Measurements from ENCODE around the gene PCDHGB6.
"Not testable (repeated sequence)": the region's sequence is repeated elsewhere in the genome, so short reads cannot be mapped to it uniquely, and the experiment has no call there.

PCDHGB6 gene

GRCh38 chr5:141407790-141408505 is at the start of gene PCDHGB6:
PCDHGB6 (plus strand) TSS chr5:141408021; CDS start chr5:141408203, 182 bp downstream.
- DNase-seq: peak; percentile 59
- H3K4me3 Mint-ChIP-seq: peak within 1 kb of the TSS; percentile 52
- peaks cover 82% of the 10 kb centered on the region for H3K27me3 Mint-ChIP-seq
- not testable (repeated sequence) for H3K27ac Mint-ChIP-seq; H3K4me1 Mint-ChIP-seq (ENCODE audit: low read depth); H3K36me3 Mint-ChIP-seq (ENCODE audit: low read depth)
- peaks cover 20% of the 10 kb centered on the region for H3K9me3 Mint-ChIP-seq

- peaks cover 93% of the 10 kb centered on the region for H3K27me3 Mint-ChIP-seq
- no peak for DNase-seq
- H3K36me3 Mint-ChIP-seq (ENCODE audit: low read depth): peaks cover 27% of the 10 kb centered on the region
- peaks cover 59% of the 10 kb centered on the region for H3K9me3 Mint-ChIP-seq
- H3K4me1 Mint-ChIP-seq (ENCODE audit: low read depth): peaks cover 2% of the 10 kb centered on the region
- H3K4me3 Mint-ChIP-seq: peak within 1 kb of the TSS; percentile 50
- H3K27ac Mint-ChIP-seq: no peak within 1 kb of the TSS
Measured at GRCh38 chr5:141359790-141360426, 47.9 kb upstream of the PCDHGB6 start, which contains the start of gene PCDHGB2. PCDHGB2 (plus strand) TSS chr5:141359994; CDS start chr5:141360136, 142 bp downstream.

GRCh38 chr5:141360685-141361084 is 47.1 kb upstream of the PCDHGB6 start:
- Mint-ChIP-seq H3K36me3 (ENCODE audit: low read depth) (peaks cover 31% of the 10 kb centered on the region), H3K27ac (no peak overlapping the region), H3K9me3 (peaks cover 61% of the 10 kb centered on the region), H3K27me3 (peaks cover 93% of the 10 kb centered on the region), H3K4me3 (no peak overlapping the region), H3K4me1 (ENCODE audit: low read depth) (peaks cover 2% of the 10 kb centered on the region)
- no peak for DNase-seq

GRCh38 chr5:141362719-141363118 is 45.1 kb upstream of the PCDHGB6 start:
- H3K9me3 Mint-ChIP-seq: peaks cover 56% of the 10 kb centered on the region
- H3K36me3 Mint-ChIP-seq (ENCODE audit: low read depth): peaks cover 31% of the 10 kb centered on the region
- H3K27me3 Mint-ChIP-seq: peaks cover 89% of the 10 kb centered on the region
- no peak overlapping the region for H3K27ac Mint-ChIP-seq
- H3K4me3 Mint-ChIP-seq: no peak overlapping the region
- peaks cover 2% of the 10 kb centered on the region for H3K4me1 Mint-ChIP-seq (ENCODE audit: low read depth)
- DNase-seq: no peak

DNA sequence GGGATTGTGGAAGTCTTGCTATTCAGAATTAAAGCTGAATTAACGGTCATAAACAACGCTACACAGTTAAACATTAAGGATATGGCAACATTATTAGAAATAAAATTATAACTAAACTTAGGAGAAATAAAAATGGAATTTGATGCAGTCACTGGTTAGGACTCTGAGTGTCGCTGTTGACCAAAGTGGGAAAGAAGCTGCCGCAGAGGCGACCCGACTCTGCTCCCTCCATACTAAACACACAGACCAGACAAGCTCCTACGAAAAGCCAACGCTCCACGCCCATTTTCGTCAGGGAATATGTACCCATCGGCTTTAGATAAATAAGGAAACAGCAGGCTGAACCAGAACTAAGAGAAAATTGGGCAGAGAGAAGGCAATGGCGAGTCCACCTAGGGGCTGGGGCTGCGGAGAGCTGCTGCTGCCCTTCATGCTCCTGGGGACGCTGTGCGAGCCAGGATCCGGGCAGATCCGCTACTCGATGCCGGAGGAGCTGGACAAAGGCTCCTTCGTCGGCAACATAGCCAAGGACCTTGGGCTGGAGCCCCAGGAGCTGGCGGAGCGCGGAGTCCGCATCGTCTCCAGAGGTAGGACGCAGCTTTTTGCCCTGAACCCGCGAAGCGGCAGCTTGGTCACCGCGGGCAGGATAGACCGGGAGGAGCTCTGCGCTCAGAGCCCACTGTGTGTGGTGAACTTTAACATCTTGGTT is 43.7 kb upstream of the PCDHGB6 start, which contains the start of gene PCDHGA5:
Gene PCDHGA5 (plus strand): TSS at position 211 of the 709 bp plus-strand sequence. CDS start 169 bp downstream, at position 380.
- Mint-ChIP-seq H3K4me1 (ENCODE audit: low read depth) (peaks cover 2% of the 10 kb centered on the region), H3K27ac (no peak within 1 kb of the TSS), H3K36me3 (ENCODE audit: low read depth) (peaks cover 31% of the 10 kb centered on the region), H3K27me3 (peaks cover 89% of the 10 kb centered on the region), H3K4me3 (no peak within 1 kb of the TSS), H3K9me3 (peaks cover 51% of the 10 kb centered on the region)
- DNase-seq: no peak

GRCh38 chr5:141366016-141366896 is 41.6 kb upstream of the PCDHGB6 start:
- no peak for DNase-seq
- peaks cover 90% of the 10 kb centered on the region for H3K27me3 Mint-ChIP-seq
- H3K4me3 Mint-ChIP-seq: no peak overlapping the region
- no peak overlapping the region for H3K27ac Mint-ChIP-seq
- H3K4me1 Mint-ChIP-seq (ENCODE audit: low read depth): peaks cover 5% of the 10 kb centered on the region
- H3K9me3 Mint-ChIP-seq: peaks cover 52% of the 10 kb centered on the region
- peaks cover 31% of the 10 kb centered on the region for H3K36me3 Mint-ChIP-seq (ENCODE audit: low read depth)

DNA sequence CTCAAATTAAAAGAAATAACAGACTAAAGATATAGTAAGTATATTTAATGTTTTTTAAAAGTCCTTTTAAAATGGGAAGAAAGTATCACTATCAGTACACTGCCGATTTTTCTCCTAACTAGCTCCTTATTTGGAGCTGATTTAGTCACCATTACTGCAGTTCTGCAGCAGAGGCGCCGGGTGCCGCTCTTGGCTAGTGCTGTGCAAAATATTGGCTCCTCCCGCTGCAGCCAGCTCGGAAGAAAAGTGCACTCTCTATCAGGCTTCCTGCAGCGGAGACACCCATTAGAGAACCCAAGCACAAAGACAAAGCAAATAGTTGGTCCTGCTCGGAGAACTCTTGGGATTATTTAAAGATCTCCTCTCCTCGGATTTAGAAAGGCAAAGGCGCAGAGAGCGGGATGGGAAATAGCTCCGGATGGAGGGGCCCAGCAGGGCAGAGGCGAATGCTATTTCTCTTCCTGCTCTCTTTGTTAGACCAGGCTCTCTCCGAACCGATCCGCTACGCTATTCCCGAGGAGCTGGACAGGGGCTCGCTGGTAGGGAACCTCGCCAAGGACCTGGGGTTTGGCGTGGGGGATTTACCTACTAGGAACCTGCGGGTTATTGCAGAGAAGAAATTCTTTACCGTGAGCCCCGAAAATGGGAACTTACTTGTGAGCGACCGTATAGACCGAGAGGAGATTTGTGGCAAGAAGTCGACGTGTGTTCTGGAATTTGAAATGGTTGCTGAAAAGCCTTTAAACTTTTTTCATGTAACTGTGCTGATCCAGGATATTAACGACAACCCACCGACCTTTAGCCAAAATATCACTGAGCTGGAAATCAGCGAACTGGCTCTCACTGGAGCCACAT is 37.6 kb upstream of the PCDHGB6 start, which contains the start of gene PCDHGB3:
Gene PCDHGB3 (plus strand): TSS at position 249 of the 855 bp plus-strand sequence. CDS start 153 bp downstream, at position 402.
- H3K36me3 Mint-ChIP-seq (ENCODE audit: low read depth): peaks cover 25% of the 10 kb centered on the region
- H3K4me1 Mint-ChIP-seq (ENCODE audit: low read depth): peaks cover 8% of the 10 kb centered on the region
- DNase-seq: no peak
- H3K27me3 Mint-ChIP-seq: peaks cover 93% of the 10 kb centered on the region
- H3K9me3 Mint-ChIP-seq: peaks cover 36% of the 10 kb centered on the region
- no peak within 1 kb of the TSS for H3K27ac Mint-ChIP-seq
- H3K4me3 Mint-ChIP-seq: peak within 1 kb of the TSS; percentile 71

DNA sequence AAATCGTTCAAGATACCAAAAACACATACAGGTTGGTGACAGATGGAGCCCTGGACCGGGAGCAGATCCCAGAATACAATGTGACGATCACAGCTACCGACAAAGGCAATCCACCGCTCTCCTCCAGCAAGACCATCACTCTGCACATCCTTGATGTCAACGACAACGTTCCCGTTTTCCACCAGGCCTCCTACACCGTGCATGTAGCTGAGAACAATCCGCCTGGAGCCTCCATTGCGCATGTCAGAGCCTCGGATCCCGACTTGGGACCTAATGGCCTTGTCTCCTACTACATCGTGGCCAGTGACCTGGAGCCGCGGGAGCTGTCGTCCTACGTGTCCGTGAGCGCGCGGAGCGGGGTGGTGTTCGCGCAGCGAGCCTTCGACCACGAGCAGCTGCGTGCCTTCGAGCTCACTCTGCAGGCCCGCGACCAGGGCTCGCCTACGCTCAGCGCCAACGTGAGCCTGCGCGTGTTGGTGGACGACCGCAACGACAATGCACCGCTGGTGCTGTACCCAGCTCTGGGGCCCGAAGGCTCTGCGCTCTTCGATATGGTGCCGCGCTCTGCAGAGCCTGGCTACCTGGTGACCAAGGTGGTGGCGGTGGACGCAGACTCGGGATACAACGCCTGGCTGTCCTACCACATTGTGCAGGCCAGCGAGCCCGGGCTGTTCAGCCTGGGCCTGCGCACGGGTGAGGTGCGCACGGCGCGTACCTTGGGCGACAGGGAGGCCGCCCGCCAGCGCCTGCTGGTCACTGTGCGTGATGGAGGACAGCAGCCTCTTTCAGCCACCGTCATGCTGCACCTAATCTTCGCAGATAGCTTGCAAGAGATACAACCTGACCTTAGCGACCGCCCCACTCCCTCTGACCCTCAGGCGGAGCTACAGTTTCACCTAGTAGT is 36.0 kb upstream of the PCDHGB6 start:
- Mint-ChIP-seq H3K27me3 (peaks cover 90% of the 10 kb centered on the region), H3K4me1 (ENCODE audit: low read depth) (peaks cover 8% of the 10 kb centered on the region), H3K9me3 (peaks cover 35% of the 10 kb centered on the region), H3K27ac (no peak overlapping the region), H3K4me3 (no peak overlapping the region), H3K36me3 (ENCODE audit: low read depth) (peaks cover 23% of the 10 kb centered on the region)
- no peak for DNase-seq

- Mint-ChIP-seq H3K36me3 (ENCODE audit: low read depth) (peaks cover 27% of the 10 kb centered on the region), H3K4me3 (peak within 1 kb of the TSS; percentile 17), H3K9me3 (peaks cover 37% of the 10 kb centered on the region), H3K4me1 (ENCODE audit: low read depth) (peaks cover 8% of the 10 kb centered on the region), H3K27me3 (peaks cover 82% of the 10 kb centered on the region), H3K27ac (no peak within 1 kb of the TSS)
- DNase-seq: no peak
Measured at GRCh38 chr5:141373673-141374317, 34.0 kb upstream of the PCDHGB6 start, which contains the start of gene PCDHGA6. PCDHGA6 (plus strand) TSS chr5:141373891; CDS start chr5:141374084, 193 bp downstream.

DNA sequence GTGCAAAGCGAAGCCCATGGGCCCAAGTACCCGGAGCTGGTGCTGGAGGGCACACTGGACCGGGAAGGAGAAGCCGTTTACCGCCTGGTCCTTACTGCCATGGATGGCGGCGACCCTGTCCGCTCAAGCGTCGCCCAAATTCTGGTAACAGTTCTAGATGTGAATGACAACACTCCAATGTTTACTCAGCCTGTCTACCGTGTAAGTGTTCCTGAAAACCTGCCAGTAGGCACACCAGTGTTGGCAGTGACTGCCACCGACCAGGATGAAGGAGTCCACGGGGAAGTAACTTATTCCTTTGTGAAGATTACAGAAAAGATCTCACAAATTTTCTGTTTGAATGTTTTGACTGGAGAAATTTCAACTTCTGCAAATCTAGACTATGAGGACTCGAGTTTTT is 33.2 kb upstream of the PCDHGB6 start:
- Mint-ChIP-seq H3K27ac (no peak overlapping the region), H3K27me3 (peaks cover 78% of the 10 kb centered on the region), H3K9me3 (peaks cover 37% of the 10 kb centered on the region), H3K4me1 (ENCODE audit: low read depth) (peaks cover 8% of the 10 kb centered on the region), H3K4me3 (no peak overlapping the region), H3K36me3 (ENCODE audit: low read depth) (peaks cover 27% of the 10 kb centered on the region)
- no peak for DNase-seq

DNA sequence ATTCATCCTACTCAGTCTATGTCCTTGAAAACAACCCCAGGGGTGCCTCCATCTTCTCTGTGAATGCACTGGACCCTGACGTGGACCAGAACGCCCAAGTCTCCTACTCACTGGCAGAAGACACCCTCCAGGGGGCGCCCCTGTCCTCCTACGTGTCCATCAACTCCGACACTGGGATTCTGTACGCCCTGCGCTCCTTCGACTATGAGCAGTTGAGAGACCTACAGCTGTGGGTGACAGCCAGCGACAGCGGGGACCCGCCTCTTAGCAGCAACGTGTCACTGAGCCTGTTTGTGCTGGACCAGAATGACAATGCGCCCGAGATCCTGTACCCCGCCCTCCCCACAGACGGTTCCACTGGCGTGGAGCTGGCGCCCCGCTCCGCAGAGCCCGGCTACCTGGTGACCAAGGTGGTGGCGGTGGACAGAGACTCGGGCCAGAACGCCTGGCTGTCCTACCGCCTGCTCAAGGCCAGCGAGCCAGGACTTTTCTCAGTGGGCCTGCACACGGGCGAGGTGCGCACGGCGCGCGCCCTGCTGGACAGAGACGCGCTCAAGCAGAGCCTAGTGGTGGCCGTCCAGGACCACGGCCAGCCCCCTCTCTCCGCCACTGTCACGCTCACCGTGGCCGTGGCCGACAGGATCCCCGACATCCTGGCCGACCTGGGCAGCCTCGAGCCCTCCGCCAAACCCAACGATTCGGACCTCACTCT is 32.2 kb upstream of the PCDHGB6 start:
- Mint-ChIP-seq H3K9me3 (peaks cover 31% of the 10 kb centered on the region), H3K36me3 (ENCODE audit: low read depth) (peaks cover 21% of the 10 kb centered on the region), H3K27me3 (peaks cover 78% of the 10 kb centered on the region)
- not testable (repeated sequence) for H3K27ac Mint-ChIP-seq; H3K4me3 Mint-ChIP-seq; H3K4me1 Mint-ChIP-seq (ENCODE audit: low read depth); DNase-seq
